ENCODE results near the gene FASTKD3. TPM values are rescaled to one million over a fixed set of nuclear protein-coding genes. Genes with fewer than 3 reads are reported as not detected.

Gene FASTKD3
- total RNA-seq, 1 experiment from 2014 or later, result 20.6 TPM

- Histone ChIP-seq H3F3A (ENCODE audit: insufficient read depth, low read depth) (no peaks in the 10 kb centered on the region), H3K4me3 (no peak overlapping the region), H3K9me2 (ENCODE audit: insufficient read depth) (no peaks in the 10 kb centered on the region; the same call in 1 of the 2 replicates), H3K36me3 (ENCODE audit: low read depth) (peaks cover 9% of the 10 kb centered on the region; the same call in 1 of the 2 replicates), H2AFZ (no peak overlapping the region), H4K20me1 (ENCODE audit: insufficient read depth) (no peaks in the 10 kb centered on the region), H3K27ac (no peak overlapping the region), H3K9me3 (ENCODE audit: insufficient read depth, low read depth) (no peaks in the 10 kb centered on the region), H3K27me3 (ENCODE audit: insufficient read depth, low read depth) (peaks cover 3% of the 10 kb centered on the region; the same call in 1 of the 2 replicates), H3K4me1 (replicated peaks; ENCODE audit: insufficient read depth) (0 out of 2 replicates have a peak, but pooled peaks cover 6% of the 10 kb centered on the region), H3K79me2 (ENCODE audit: low read depth) (no peaks in the 10 kb centered on the region), H3K4me2 (no peak overlapping the region)
- intact Hi-C loops (cut with micrococcal nuclease; ENCODE audit: unreplicated experiment), result loop anchor here (5.0 kb wide), 2 partner anchors 596 to 1091 kb away; no protein-coding TSS in a partner anchor
- ChIA-PET CTCF (no interaction called here), POLR2A (ENCODE audit: unreplicated experiment) (interaction anchor here (0.6 to 0.7 kb wide), 3 partner anchors 9 to 24 kb away, joined by 3 to 6 read pairs (median 5); partner anchors contain the start of genes FASTKD3 and MTRR)
- DNase-seq, result no peak
- no TSS peak for BruUV-seq (replicated peaks)
- TF ChIP-seq CTCF (conservative IDR thresholded peaks at IDR 0.05), result no peak
Measured at GRCh38 chr5:7857926-7858632, 10.8 kb downstream of the FASTKD3 start.

- Histone ChIP-seq H4K20me1 (ENCODE audit: insufficient read depth) (no peaks in the 10 kb centered on the region), H3K4me3 (no peak overlapping the region), H3K27ac (no peak overlapping the region), H2AFZ (no peak overlapping the region), H3K36me3 (ENCODE audit: low read depth) (peaks cover 9% of the 10 kb centered on the region; the same call in 1 of the 2 replicates), H3K4me2 (no peak overlapping the region), H3F3A (ENCODE audit: insufficient read depth, low read depth) (no peaks in the 10 kb centered on the region), H3K79me2 (ENCODE audit: low read depth) (no peaks in the 10 kb centered on the region), H3K27me3 (ENCODE audit: insufficient read depth, low read depth) (peaks cover 10% of the 10 kb centered on the region; the same call in 1 of the 2 replicates), H3K9me3 (ENCODE audit: insufficient read depth, low read depth) (no peaks in the 10 kb centered on the region), H3K4me1 (replicated peaks; ENCODE audit: insufficient read depth) (0 out of 2 replicates have a peak, but pooled peaks cover 6% of the 10 kb centered on the region), H3K9me2 (ENCODE audit: insufficient read depth) (no peaks in the 10 kb centered on the region; the same call in 1 of the 2 replicates)
- intact Hi-C loops (cut with micrococcal nuclease; ENCODE audit: unreplicated experiment), result loop anchor here (5.0 kb wide), 2 partner anchors 595 to 1090 kb away; no protein-coding TSS in a partner anchor
- TF ChIP-seq EZH2 (IDR thresholded peaks at IDR 0.05; ENCODE audit: low read depth) (no peak), CTCF (conservative IDR thresholded peaks at IDR 0.05) (no peak)
- BruUV-seq (replicated peaks), result no TSS peak
- DNase-seq, result no peak
- POLR2A ChIA-PET (ENCODE audit: unreplicated experiment), result no interaction called here
- CTCF ChIA-PET, result no interaction called here
Measured at GRCh38 chr5:7857361-7857760, 11.5 kb downstream of the FASTKD3 start.

GRCh38 chr5:7856855-7857254 lies 12.0 kb downstream of the FASTKD3 start:
- H3F3A ChIP-seq (ENCODE audit: insufficient read depth, low read depth), result no peaks in the 10 kb centered on the region
- peaks cover 12% of the 10 kb centered on the region; the same call in 1 of the 2 replicates for H3K27me3 ChIP-seq (ENCODE audit: insufficient read depth, low read depth)
- H4K20me1 ChIP-seq (ENCODE audit: insufficient read depth), result no peaks in the 10 kb centered on the region
- H2AFZ ChIP-seq, result no peak overlapping the region
- H3K36me3 ChIP-seq (ENCODE audit: low read depth), result peaks cover 9% of the 10 kb centered on the region; the same call in 1 of the 2 replicates
- TF ChIP-seq CTCF (conservative IDR thresholded peaks at IDR 0.05), result peak; percentile 68
- TF ChIP-seq EZH2 (IDR thresholded peaks at IDR 0.05; ENCODE audit: low read depth), result no peak
- CTCF ChIA-PET, result no interaction called here
- no peaks in the 10 kb centered on the region for H3K79me2 ChIP-seq (ENCODE audit: low read depth)
- H3K27ac ChIP-seq, result no peak overlapping the region
- no peak overlapping the region for H3K4me3 ChIP-seq
- no peaks in the 10 kb centered on the region for H3K9me3 ChIP-seq (ENCODE audit: insufficient read depth, low read depth)
- H3K4me2 ChIP-seq, result no peak overlapping the region
- peak in 1 of 2 experiments; percentile 25 for DNase-seq
- POLR2A ChIA-PET (ENCODE audit: unreplicated experiment), result no interaction called here
- no peaks in the 10 kb centered on the region; the same call in 1 of the 2 replicates for H3K9me2 ChIP-seq (ENCODE audit: insufficient read depth)
- intact Hi-C loops (cut with micrococcal nuclease; ENCODE audit: unreplicated experiment), result loop anchor here (5.0 kb wide), 2 partner anchors 595 to 1090 kb away; no protein-coding TSS in a partner anchor
- H3K4me1 ChIP-seq (replicated peaks; ENCODE audit: insufficient read depth), result 0 out of 2 replicates have a peak, but pooled peaks cover 6% of the 10 kb centered on the region
- BruUV-seq (replicated peaks), result no TSS peak

Data from PC-9 (cell line).